Smooth muscle cell of the brain vasculature (primary cell): ENCODE measurements around the gene DDX1.
"Not testable (repeated sequence)": the region's sequence is repeated elsewhere in the genome, so short reads cannot be mapped to it uniquely, and the experiment has no call there.

Source experiments
- DNase-seq: peaks from one replicate; pipeline ENCODE4 v3.0.0-alpha.2; 2012; ENCODE audit warnings: low read depth, low spot score

DDX1 gene

GRCh38 chr2:15674637-15675455 lies 83.2 kb downstream of the DDX1 start:
- no peak for DNase-seq

GRCh38 chr2:15675456-15676195 lies 84.0 kb downstream of the DDX1 start:
- no peak for DNase-seq

- DNase-seq, result no peak
These were observed 85.6 kb downstream of the DDX1 start for GRCh38 chr2:15677141-15677843.

GRCh38 chr2:15678346-15678745 lies 86.7 kb downstream of the DDX1 start:
- DNase-seq, result no peak

- DNase-seq, result no peak
These were observed 87.2 kb downstream of the DDX1 start for GRCh38 chr2:15678909-15679308.

- no peak for DNase-seq
These were observed 87.8 kb downstream of the DDX1 start for GRCh38 chr2:15679386-15679924.

- not testable (repeated sequence) for DNase-seq
These were observed 88.5 kb downstream of the DDX1 start for GRCh38 chr2:15680132-15680531.
